ENCODE results near the gene ZNF366. TPM values are rescaled to one million over a fixed set of nuclear protein-coding genes. Genes with fewer than 3 reads are reported as not detected.

The ZNF366 gene
- total RNA-seq, 2 donors from 2014 or later, result 2.2 to 3.1 TPM

DNA sequence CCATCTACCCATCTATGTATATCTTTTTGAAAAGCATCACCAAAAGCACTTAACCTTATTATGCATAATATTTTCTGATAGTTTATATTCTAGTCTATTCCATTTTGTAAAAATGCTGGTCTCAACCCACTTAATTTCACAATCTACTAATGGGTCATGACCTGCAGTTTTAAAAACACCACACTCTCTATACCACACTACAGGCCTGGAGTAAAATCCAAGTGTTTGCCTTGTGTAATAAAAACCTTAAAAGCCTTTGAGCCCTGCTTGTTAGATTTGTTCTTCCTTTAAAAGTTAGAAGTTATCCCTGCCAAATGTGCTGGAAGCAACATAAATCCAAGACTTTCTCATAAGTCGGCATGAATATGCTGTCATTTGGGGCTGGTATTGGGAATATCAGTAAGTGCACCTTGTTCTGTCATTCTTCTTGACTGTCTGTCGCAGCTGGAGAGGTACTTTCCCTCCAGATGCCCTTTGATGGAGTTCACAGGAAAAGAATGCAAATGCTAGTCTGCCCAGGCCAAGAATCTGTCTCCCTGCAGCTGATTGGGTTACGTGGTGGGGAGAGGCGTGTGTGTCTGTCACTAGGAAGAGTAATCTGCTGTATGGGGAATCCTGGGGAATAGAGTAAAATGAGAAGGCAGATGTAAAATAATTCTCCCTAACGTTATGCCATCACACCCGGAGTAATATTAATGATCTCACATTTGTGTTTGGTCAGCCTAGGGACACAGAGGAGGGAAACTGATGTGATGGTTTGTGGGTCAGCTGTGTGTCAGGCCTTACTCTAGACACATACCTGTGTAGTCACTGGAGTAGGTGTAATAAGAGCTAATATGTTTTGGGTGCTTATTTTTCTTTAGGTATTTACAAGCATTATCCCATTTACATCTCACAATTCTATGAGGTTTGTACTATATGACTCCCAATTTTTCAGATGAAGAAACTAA, 79.4 kb downstream of the ZNF366 start:
- H3K9me3 ChIP-seq, result no peaks in the 10 kb centered on the region
- H3K4me1 ChIP-seq (ENCODE audit: control insufficient read depth in 1 of 2, low read depth in 2 of 2), result peaks cover 8 to 46% of the 10 kb centered on the region in 2 donors
- H3K27me3 ChIP-seq (replicated peaks; ENCODE audit: insufficient read depth), result no peaks in the 10 kb centered on the region
- H3K27ac ChIP-seq, result peak overlapping the region; percentile 53 to 54
- ATAC-seq (ENCODE audit: insufficient number of reproducible peaks, low FRiP score, low read depth), result peak; percentile 41
- no peak for DNase-seq (ENCODE audit: low spot score)
- H3K4me3 ChIP-seq, result no peak overlapping the region
- H3K36me3 ChIP-seq, result no peaks in the 10 kb centered on the region
- TF ChIP-seq, protein P1, sequence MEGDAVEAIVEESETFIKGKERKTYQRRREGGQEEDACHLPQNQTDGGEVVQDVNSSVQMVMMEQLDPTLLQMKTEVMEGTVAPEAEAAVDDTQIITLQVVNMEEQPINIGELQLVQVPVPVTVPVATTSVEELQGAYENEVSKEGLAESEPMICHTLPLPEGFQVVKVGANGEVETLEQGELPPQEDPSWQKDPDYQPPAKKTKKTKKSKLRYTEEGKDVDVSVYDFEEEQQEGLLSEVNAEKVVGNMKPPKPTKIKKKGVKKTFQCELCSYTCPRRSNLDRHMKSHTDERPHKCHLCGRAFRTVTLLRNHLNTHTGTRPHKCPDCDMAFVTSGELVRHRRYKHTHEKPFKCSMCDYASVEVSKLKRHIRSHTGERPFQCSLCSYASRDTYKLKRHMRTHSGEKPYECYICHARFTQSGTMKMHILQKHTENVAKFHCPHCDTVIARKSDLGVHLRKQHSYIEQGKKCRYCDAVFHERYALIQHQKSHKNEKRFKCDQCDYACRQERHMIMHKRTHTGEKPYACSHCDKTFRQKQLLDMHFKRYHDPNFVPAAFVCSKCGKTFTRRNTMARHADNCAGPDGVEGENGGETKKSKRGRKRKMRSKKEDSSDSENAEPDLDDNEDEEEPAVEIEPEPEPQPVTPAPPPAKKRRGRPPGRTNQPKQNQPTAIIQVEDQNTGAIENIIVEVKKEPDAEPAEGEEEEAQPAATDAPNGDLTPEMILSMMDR (IDR thresholded peaks at IDR 0.05), result no peak

DNA sequence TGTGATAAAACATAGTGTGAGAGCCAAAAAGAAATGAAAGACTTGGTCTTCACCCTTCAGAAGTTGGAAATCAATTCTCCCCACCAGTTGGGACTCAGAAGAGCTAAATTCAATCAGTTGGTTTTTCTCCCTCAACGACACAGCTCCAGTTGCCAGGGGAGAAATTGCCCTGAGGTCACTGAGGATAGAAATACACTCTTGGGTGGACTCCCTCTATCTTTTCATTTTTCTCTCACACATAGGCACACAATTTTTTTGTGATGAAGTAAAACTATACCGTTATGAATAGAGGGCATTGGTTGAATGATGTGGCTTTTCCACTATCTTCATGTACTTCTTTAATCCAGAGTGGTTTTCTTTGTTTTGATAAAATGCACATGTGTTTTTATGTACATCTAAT, 80.2 kb downstream of the ZNF366 start:
- H3K27ac ChIP-seq, result peak overlapping the region in 1 of 2 donors; percentile 54

DNA sequence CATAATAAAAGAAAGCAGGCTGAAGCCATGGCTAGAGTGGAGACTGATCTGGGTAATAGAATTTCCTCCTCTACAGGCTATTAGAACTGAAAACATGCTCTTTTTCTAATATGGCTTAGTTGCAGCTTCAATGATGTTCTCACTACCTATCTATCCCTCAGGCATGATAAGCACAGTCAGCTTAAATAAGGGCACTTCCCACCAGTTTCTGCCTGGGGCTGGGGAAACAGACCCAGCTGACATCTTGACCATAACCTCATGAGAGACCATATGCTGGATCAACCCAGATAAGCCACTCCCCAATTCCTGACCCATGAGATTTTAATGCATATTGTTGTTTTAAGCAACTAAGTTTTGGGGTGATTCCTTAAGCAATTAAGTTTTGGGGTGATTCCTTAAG, 81.2 kb downstream of the ZNF366 start:
- no peaks in the 10 kb centered on the region for H3K9me3 ChIP-seq
- H3K4me3 ChIP-seq, result no peak overlapping the region
- H3K27me3 ChIP-seq (replicated peaks; ENCODE audit: insufficient read depth), result no peaks in the 10 kb centered on the region
- no peak for DNase-seq (ENCODE audit: low spot score)
- no peak for ATAC-seq (ENCODE audit: insufficient number of reproducible peaks, low FRiP score, low read depth)
- TF ChIP-seq, protein P1 (IDR thresholded peaks at IDR 0.05), result no peak
- H3K27ac ChIP-seq, result no peak overlapping the region
- H3K36me3 ChIP-seq, result no peaks in the 10 kb centered on the region
- H3K4me1 ChIP-seq (ENCODE audit: control insufficient read depth in 1 of 2, low read depth in 2 of 2), result peaks cover 8 to 36% of the 10 kb centered on the region in 2 donors

More for the DNA sequence above, 80.2 kb downstream of the ZNF366 start:
- Histone ChIP-seq H3K4me1 (ENCODE audit: control insufficient read depth in 1 of 2, low read depth in 2 of 2) (peaks cover 8 to 38% of the 10 kb centered on the region in 2 donors), H3K4me3 (no peak overlapping the region), H3K9me3 (no peaks in the 10 kb centered on the region), H3K36me3 (no peaks in the 10 kb centered on the region), H3K27me3 (replicated peaks; ENCODE audit: insufficient read depth) (no peaks in the 10 kb centered on the region)
- no peak for DNase-seq (ENCODE audit: low spot score)
- TF ChIP-seq, protein P1 (IDR thresholded peaks at IDR 0.05), result no peak
- ATAC-seq (ENCODE audit: insufficient number of reproducible peaks, low FRiP score, low read depth), result no peak

DNA sequence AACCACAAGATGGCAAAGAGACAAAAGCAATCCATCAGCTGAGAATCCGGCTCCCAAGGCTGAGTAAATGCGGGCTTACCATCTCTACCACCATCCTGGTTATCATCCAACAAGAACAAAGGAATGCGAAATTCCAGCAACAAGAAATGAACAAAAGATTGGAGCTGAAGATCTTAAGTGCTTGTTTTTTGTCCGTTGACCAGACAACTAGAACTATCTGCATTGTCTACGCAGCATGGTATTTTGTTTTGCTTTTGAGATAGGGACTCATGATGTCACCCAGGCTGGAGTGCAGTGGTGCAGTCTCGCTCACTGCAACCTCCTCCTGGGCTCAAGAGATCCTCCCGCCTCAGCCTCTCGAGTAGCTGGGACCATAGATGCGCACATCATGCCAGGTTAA, 88.9 kb downstream of the ZNF366 start:
- peaks cover 0 to 7% of the 10 kb centered on the region in 2 donors for H3K4me1 ChIP-seq (ENCODE audit: control insufficient read depth in 1 of 2, low read depth in 2 of 2)
- no peaks in the 10 kb centered on the region for H3K36me3 ChIP-seq
- no peak for ATAC-seq (ENCODE audit: insufficient number of reproducible peaks, low FRiP score, low read depth)
- H3K27ac ChIP-seq, result no peak overlapping the region
- TF ChIP-seq, protein P1 (IDR thresholded peaks at IDR 0.05), result no peak
- H3K4me3 ChIP-seq, result no peak overlapping the region
- no peaks in the 10 kb centered on the region for H3K27me3 ChIP-seq (replicated peaks; ENCODE audit: insufficient read depth)
- DNase-seq (ENCODE audit: low spot score), result no peak
- no peaks in the 10 kb centered on the region for H3K9me3 ChIP-seq

DNA sequence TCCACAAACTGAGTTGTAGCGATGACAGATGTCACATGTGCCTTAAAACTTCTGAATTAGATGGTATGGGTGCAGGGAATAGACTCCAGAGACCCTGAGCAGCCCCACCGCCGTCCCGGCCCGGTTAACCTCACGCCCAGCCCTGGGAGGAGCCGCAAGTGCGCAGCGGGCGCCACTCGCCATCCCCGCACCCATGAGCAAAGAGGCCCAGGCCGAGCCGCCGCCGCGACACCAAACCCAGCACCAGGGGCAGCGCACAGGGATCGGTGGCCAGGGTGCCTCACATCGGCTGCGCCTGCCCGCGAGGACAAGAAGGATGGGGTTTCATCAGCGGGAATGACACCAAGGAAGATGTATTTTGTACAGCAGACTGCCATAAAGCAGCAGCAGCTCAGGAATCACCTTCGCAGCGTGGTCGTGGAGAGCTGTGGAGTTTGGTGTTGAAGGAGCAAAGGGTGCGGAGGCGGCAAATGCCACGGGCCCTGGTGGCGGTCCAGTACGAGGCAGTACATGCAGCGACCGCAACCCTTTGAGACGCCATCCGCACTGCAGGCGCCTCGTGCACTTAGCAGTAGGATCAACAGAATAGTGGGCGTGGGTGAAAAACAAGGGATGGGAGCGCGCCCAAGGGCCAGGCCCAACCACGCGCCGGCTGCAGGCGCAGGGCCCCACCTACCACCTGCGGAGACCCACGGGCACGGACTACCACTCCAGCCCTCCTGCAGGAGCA, 89.7 kb downstream of the ZNF366 start:
- TF ChIP-seq, protein P1 (IDR thresholded peaks at IDR 0.05), result no peak
- no peak for ATAC-seq (ENCODE audit: insufficient number of reproducible peaks, low FRiP score, low read depth)
- H3K4me3 ChIP-seq, result no peak overlapping the region

More for the DNA sequence above, 89.7 kb downstream of the ZNF366 start:
- Histone ChIP-seq H3K27me3 (replicated peaks; ENCODE audit: insufficient read depth) (no peaks in the 10 kb centered on the region), H3K27ac (no peak overlapping the region), H3K36me3 (no peaks in the 10 kb centered on the region), H3K9me3 (no peaks in the 10 kb centered on the region), H3K4me1 (ENCODE audit: control insufficient read depth in 1 of 2, low read depth in 2 of 2) (peaks cover 4 to 7% of the 10 kb centered on the region in 2 donors)
- DNase-seq (ENCODE audit: low spot score), result no peak

Measured in thoracic aorta (tissue), 2 donors.